GM13977 (cell line): ENCODE data around the gene WBP1.
A peak's percentile ranks its signal among the peaks of the same experiment; 100 is the strongest.

Experiments used
- DNase-seq: peaks from one replicate; pipeline ENCODE4 v3.0.0; 2012; ENCODE audit warnings: low spot score
- in situ Hi-C: fragments of 300-500 bp; cut with MboI; formaldehyde crosslinking; loops from one replicate; pipeline ENCODE4 v1.12.0; 2022; ENCODE audit warnings: low sequenced_read_pairs, low pct_unique_long_range_greater_than_20kb, mixed read lengths, inconsistent platforms; ENCODE audit not compliant: unreplicated experiment
- TF ChIP-seq, protein P1 (sequence below): IDR thresholded peaks from 2 replicates; pipeline ENCODE4 v1.5.1; 2012; ENCODE audit warnings: mild to moderate bottlenecking, control low read depth; ENCODE audit not compliant: insufficient read depth; ENCODE audit errors: extremely low read depth, missing control alignments

WBP1 gene

DNA sequence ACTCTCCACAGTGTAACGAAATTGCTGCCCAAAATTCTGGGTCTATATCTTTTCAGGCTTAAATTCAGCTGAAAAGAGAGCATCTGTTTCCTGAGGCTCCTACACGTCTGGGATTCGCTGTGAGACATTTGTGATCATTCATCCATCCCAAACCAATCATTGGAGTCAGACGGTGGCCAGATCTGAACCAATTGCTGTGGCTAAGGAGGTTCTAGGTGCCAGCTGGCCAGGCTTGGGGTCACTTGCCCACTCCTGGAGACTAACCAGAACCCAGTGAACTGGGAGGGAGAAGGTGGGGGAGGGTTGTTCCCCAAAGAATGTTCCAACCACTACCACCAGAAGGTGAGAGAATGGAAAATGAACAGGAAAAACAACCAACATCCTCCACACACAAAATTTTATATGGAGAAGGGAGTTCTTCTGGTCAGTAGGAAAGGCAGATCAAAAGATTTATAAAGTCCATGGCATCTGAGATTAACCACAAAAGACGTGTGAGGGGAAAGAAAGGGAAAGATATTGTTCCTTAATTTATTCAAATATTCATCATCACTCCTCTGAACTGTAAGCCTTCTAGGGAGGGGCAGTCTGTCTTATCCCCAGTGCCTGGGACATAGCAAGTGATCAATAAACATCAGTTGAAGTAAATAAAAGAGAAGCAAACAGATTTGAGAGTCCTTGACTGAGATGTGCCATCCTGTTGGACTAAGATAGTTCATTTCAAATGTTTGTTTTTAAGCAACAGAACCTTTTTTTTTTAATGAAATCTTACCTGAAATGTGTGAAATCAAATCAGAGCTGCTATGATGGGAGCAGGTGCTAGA, 13.5 kb upstream of the WBP1 start:
- in situ Hi-C loops = no loop called here
- TF ChIP-seq, protein P1, sequence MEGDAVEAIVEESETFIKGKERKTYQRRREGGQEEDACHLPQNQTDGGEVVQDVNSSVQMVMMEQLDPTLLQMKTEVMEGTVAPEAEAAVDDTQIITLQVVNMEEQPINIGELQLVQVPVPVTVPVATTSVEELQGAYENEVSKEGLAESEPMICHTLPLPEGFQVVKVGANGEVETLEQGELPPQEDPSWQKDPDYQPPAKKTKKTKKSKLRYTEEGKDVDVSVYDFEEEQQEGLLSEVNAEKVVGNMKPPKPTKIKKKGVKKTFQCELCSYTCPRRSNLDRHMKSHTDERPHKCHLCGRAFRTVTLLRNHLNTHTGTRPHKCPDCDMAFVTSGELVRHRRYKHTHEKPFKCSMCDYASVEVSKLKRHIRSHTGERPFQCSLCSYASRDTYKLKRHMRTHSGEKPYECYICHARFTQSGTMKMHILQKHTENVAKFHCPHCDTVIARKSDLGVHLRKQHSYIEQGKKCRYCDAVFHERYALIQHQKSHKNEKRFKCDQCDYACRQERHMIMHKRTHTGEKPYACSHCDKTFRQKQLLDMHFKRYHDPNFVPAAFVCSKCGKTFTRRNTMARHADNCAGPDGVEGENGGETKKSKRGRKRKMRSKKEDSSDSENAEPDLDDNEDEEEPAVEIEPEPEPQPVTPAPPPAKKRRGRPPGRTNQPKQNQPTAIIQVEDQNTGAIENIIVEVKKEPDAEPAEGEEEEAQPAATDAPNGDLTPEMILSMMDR = no peak
- DNase-seq = no peak

DNA sequence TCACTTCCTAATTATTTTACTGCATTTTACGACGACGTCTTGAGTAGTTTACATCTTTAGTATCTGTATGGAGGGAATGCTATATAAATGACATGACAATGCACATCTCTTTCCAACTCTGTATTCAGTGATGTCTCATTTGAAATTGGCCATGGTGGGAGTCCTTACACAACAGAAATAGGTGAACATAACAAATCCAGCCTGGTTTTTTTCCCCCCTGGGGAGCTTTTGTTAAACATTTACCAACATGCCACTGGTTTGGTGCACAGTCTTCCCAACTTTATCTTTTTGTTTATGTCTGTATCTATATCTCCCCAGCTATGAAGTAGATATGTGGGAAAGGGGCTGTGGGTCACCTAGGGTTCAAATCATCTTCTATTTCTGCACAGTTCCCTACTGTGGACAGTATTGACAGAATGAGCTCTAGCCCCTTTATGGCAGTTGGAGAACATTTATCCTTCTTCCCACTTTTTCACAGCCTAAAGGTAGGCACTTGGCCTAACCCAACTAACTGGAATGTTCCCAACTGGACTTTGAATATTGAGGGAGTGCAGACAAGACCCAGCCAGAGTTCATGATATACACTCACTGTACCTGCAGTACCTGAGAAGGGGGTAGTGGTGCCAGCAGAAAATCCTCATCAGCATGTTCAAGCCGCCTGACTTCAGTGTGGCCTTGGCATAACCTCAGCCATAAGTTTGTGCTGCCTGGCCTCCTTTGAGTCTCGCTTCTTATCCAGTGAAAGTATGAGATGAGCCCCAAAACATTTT, 10.8 kb upstream of the WBP1 start:
- DNase-seq = no peak
- TF ChIP-seq, protein P1 = no peak
- in situ Hi-C loops = no loop called here

DNA sequence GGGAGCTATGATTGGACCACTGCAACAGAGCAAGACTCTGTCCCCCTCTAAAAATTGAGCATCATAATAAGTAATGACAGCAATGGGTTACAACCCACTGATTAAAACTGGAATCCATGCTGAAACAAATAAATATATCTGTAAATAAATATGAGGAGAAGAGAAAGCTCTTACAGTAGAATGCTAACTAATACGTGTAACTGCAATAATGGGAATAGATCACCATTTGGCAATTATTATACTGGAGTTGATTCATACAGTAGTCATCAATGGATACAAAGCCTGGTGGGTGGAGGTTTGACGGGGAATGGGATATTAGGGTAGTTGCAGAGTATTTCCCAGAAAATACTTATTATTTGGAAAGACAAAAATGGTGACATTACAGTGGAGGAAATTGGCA, 9.5 kb upstream of the WBP1 start:
- in situ Hi-C loops = no loop called here
- TF ChIP-seq, protein P1 = no peak
- DNase-seq = no peak

DNA sequence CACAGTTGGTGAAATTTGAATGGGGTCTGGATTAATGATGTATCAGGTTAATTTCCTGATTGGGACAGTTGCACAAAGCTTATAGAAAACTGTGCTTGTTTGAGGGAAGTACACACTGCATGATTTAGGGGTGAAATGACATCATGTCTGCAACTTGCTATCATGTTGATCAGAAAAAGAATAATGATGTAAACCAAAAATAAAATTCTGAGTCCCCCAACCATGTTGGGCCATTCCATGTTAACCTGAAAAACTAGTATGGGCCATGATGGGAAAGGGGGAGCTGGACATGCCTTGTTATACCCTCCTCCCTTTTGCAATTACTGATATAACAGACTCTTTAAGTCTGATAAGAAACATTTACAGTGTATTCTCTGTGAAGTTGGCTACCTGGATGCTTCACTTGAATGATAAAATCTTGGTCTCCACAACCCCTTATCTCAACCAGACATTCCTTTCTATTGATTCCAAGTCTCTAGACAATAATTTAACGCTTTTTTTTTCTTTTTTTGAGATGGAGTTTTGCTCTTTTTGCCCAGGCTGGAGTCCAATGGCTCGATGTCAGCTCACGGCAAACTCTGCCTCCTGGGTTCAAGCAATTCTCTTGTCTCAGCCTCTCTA, 7.6 kb upstream of the WBP1 start:
- TF ChIP-seq, protein P1 = no peak
- no peak for DNase-seq
- in situ Hi-C loops = no loop called here

DNA sequence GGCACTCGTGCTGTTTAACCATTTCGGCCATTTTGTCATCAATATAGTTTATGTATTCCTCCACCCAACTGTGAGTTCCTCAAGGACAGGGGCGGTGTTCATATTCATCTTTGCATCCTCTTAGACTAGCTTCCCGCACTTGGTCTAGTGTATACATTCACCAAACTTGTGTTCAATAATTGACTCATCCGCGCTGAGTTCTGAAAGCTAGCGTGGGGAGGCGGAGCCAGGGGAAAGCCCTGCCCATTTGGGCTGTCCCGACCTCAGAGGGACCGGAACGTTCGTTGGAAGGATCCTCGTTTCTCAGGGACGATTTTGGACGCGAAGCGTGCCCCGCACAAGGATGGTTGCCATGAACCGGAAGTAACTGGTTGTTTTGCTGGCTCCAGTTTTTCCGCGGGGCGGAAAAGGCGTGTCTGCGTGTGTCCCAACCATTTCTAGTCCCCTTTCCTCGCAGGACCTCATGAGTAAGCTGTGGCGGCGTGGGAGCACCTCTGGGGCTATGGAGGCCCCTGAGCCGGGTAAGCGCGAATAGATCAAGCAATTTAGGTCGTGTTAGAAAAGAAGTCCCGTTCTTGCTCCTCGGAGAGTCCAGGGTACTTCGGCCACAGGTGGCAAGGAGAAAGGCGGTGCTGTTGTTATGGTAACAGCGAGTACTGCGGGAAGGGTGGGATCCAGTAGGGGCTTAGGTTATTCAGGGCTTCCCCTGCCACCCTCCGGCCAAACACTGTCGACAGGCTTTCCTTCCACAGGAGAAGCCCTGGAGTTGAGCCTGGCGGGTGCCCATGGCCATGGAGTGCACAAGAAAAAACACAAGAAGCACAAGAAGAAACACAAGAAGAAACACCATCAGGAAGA, 3.4 kb upstream of the WBP1 start, which contains the start of gene INO80B:
Gene INO80B, plus strand, starts transcription at position 434 of the 858 bp plus-strand sequence. Its CDS starts 30 bp downstream, at position 464.
- in situ Hi-C loops = no loop called here
- TF ChIP-seq, protein P1 = peak; percentile 20
- DNase-seq = peak; percentile 87

DNA sequence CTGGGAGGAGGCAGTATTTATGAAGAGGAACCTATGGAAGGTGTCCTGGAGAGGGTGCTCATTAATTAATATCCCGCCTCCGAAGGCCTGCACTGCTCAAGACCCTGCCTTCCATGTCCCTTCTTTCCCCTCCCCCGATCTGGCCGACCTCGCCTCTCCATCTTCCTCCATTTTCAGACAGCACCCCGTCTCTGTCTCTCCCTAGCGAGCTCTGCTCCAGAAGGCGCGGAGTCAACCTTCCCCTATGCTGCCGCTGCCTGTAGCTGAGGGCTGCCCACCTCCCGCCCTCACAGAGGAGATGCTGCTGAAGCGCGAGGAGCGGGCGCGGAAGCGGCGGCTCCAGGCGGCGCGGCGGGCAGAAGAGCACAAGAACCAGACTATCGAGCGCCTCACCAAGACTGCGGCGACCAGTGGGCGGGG, 1.1 kb upstream of the WBP1 start:
- DNase-seq = no peak
- in situ Hi-C loops = no loop called here
- TF ChIP-seq, protein P1 = no peak
